B cell (primary cell): ENCODE measurements around the gene CATSPERD. TPM values are rescaled to one million over a fixed set of nuclear protein-coding genes. Genes with fewer than 3 reads are reported as not detected.

Experiments
- ATAC-seq: fragments of 200-7000 bp; cut with Tn5 transposase; one replicate; pipeline ENCODE4 v1.10.0; 2021; ENCODE audit warnings: low read depth, mild to moderate bottlenecking, moderate number of reproducible peaks, moderate library complexity
- CTCF ChIA-PET: fragments of 350-600 bp; sonication (Branson Sonifier 250); formaldehyde crosslinking; loops from one replicate; lab custom pipeline; 2021; ENCODE audit warnings: antibody characterized with exemption, inconsistent platforms; lab: Charles Lee
- POLR2A ChIA-PET: fragments of 350-600 bp; sonication (Branson Sonifier 250); formaldehyde crosslinking; loops from one replicate; lab custom pipeline; 2021; ENCODE audit warnings: antibody characterized with exemption; lab: Charles Lee
- DNase-seq: peaks from one replicate; pipeline ENCODE4 v3.0.0; 2013
- H2AFZ ChIP-seq: 2 replicates; pipeline ENCODE4 v1.6.1; 2012; ENCODE audit warnings: mild to moderate bottlenecking, low read depth, low read length; ENCODE audit not compliant: insufficient read depth, poor library complexity, severe bottlenecking
- H3K27ac ChIP-seq, 2 donors: 1 replicate in 1 of 2; 2 replicates in 1 of 2; pipeline ENCODE4 v1.5.1; 2012 to 2013; ENCODE audit warnings: low read length in 2 of 2, mild to moderate bottlenecking in 2 of 2, moderate library complexity in 1 of 2
- H3K27me3 ChIP-seq, 4 experiments: fragments of 200-600 bp in 1 of 4; sonication (generic) in 1 of 4; replicated peaks in 1 of 4; 1 replicate in 2 of 4; 2 replicates in 2 of 4; pipeline versions ENCODE4 v1.6.1 to v1.7.0; 2013 to 2016; ENCODE audit warnings: low read length in 3 of 4, mild to moderate bottlenecking in 2 of 4, mixed read lengths in 1 of 4, moderate library complexity in 1 of 4; ENCODE audit not compliant: insufficient read depth in 4 of 4, control insufficient read depth in 3 of 4; ENCODE audit errors: control extremely low read depth in 1 of 4
- H3K36me3 ChIP-seq, 2 experiments: replicated peaks in 1 of 2; 1 replicate in 1 of 2; 2 replicates in 1 of 2; pipeline versions ENCODE4 v1.6.1 to v1.7.1; 2013; ENCODE audit warnings: low read length in 1 of 2; ENCODE audit not compliant: insufficient read depth in 2 of 2, control insufficient read depth in 1 of 2; ENCODE audit errors: control extremely low read depth in 1 of 2, extremely low read depth in 1 of 2
- H3K4me1 ChIP-seq, 2 donors: fragments of 200-600 bp in 1 of 2; sonication (generic) in 1 of 2; 1 replicate in 1 of 2; 2 replicates in 1 of 2; pipeline versions ENCODE4 v1.5.1 to v1.6.1; 2013 to 2017; ENCODE audit warnings: low read length in 2 of 2; ENCODE audit not compliant: control insufficient read depth in 2 of 2, insufficient read depth in 2 of 2
- H3K4me2 ChIP-seq: replicated peaks from 2 replicates; pipeline ENCODE3; 2012; ENCODE audit warnings: mild to moderate bottlenecking, low read depth, low read length; ENCODE audit not compliant: poor library complexity, severe bottlenecking
- H3K4me3 ChIP-seq, 5 experiments: fragments of 200-600 bp in 1 of 5; sonication (generic) in 1 of 5; 1 replicate in 3 of 5; 2 replicates in 2 of 5; pipeline versions ENCODE4 v1.5.1 to v1.7.0; 2011 to 2016; ENCODE audit warnings: low read length in 4 of 5, mild to moderate bottlenecking in 4 of 5, low read depth in 2 of 5, control low read depth in 1 of 5, moderate library complexity in 1 of 5; ENCODE audit not compliant: insufficient read depth in 1 of 5; ENCODE audit errors: control extremely low read depth in 1 of 5, extremely low read depth in 1 of 5
- H3K79me2 ChIP-seq: fragments of 200-600 bp; sonication (generic); one replicate; pipeline ENCODE4 v1.6.0; 2016; ENCODE audit warnings: low read length; ENCODE audit not compliant: control insufficient read depth, insufficient read depth
- H3K9ac ChIP-seq: fragments of 200-600 bp; sonication (generic); 2 replicates; pipeline ENCODE4 v1.6.1; 2017; ENCODE audit warnings: mild to moderate bottlenecking, low read length, moderate library complexity
- H3K9me3 ChIP-seq, 3 donors: one replicate each; pipeline versions ENCODE4 v1.6.1 to v1.7.1; 2013; ENCODE audit warnings: low read length in 2 of 3; ENCODE audit not compliant: control insufficient read depth in 2 of 3, insufficient read depth in 1 of 3; ENCODE audit errors: control extremely low read depth in 1 of 3
- H4K20me1 ChIP-seq: 2 replicates; pipeline ENCODE4 v1.6.0; 2012; ENCODE audit warnings: mild to moderate bottlenecking, low read length; ENCODE audit not compliant: insufficient read depth, control insufficient read depth, poor library complexity, severe bottlenecking
- H3K27ac Mint-ChIP-seq: one replicate; pipeline ENCODE4 v1.8.0; 2021; ENCODE audit warnings: mixed read lengths
- H3K27me3 Mint-ChIP-seq: one replicate; pipeline ENCODE4 v1.8.0; 2021; ENCODE audit warnings: mixed read lengths
- H3K4me1 Mint-ChIP-seq: one replicate; pipeline ENCODE4 v1.8.0; 2021; ENCODE audit warnings: mixed read lengths
- H3K4me3 Mint-ChIP-seq: one replicate; pipeline ENCODE4 v1.8.0; 2021; ENCODE audit warnings: mixed read lengths
- H3K9me3 Mint-ChIP-seq: one replicate; pipeline ENCODE4 v1.8.0; 2022; ENCODE audit warnings: mixed read lengths; ENCODE audit not compliant: insufficient read depth
- CTCF ChIP-seq: fragments of 200-600 bp; IDR thresholded peaks from one replicate; pipeline ENCODE4 v1.8.0; 2022; ENCODE audit warnings: antibody characterized with exemption, mild to moderate bottlenecking
- EZH2 ChIP-seq: IDR thresholded peaks from 2 replicates; pipeline ENCODE4 v1.6.1; 2012; ENCODE audit warnings: borderline replicate concordance, low read depth, mild to moderate bottlenecking, moderate library complexity, low read length; ENCODE audit not compliant: insufficient read depth, poor library complexity, severe bottlenecking
- WGBS: methylation state at CpG from one replicate; pipeline ENCODE4 v1.1.5; 2013; ENCODE audit warnings: missing lambda C conversion rate; ENCODE audit not compliant: insufficient coverage; 5-methylcytosine and 5-hydroxymethylcytosine counted together
- intact Hi-C: fragments of 100-400 bp; cut with micrococcal nuclease; formaldehyde crosslinking; loops from one replicate; pipeline ENCODE4 v1.10.0; 2022
- polyA plus RNA-seq: library from polyadenylated mRNA; depleted of rRNA; stranded (reverse); fragments of >200 nt; gene quantifications from 2 replicates; pipeline ENCODE4 v1.2.3, GENCODE V29; 2012
- total RNA-seq, 2 donors: library from RNA; stranded (reverse); fragments of 120-200 nt in 1 of 2; gene quantifications; 1 replicate in 1 of 2; 2 replicates in 1 of 2; pipeline versions ENCODE4 v1.2.3 to v1.2.4, GENCODE V29; 2013 to 2022

Gene CATSPERD
- total and polyA plus RNA-seq, 2 donors (not counting 1 experiment from before 2014, with no cell fraction given) = not detected

- intact Hi-C loops = no loop called here
- peaks cover 20% of the 10 kb centered on the region for H3K27me3 Mint-ChIP-seq
- H3K4me2 ChIP-seq = no peak overlapping the region
- no peak overlapping the region for H3K27ac ChIP-seq
- POLR2A ChIA-PET = interaction anchor here (0.7 kb wide), 1 partner anchor 1871 kb away, joined by 6 read pairs; no protein-coding TSS in a partner anchor
- no peak overlapping the region for H3K27ac Mint-ChIP-seq
- CTCF ChIA-PET = no interaction called here
- H3K4me1 ChIP-seq = no peaks in the 10 kb centered on the region
- H4K20me1 ChIP-seq = no peaks in the 10 kb centered on the region
- H2AFZ ChIP-seq = no peak overlapping the region
- H3K36me3 ChIP-seq = no peaks in the 10 kb centered on the region
- H3K4me3 ChIP-seq = no peak overlapping the region
- H3K9ac ChIP-seq = no peak overlapping the region
- no peak for TF ChIP-seq CTCF
- no peak for TF ChIP-seq EZH2
- no peak overlapping the region for H3K4me3 Mint-ChIP-seq
- H3K9me3 Mint-ChIP-seq = no peaks in the 10 kb centered on the region
- H3K9me3 ChIP-seq = peaks cover 0 to 23% (median 0%) of the 10 kb centered on the region in 3 donors
- H3K79me2 ChIP-seq = no peaks in the 10 kb centered on the region
- ATAC-seq (no peak), DNase-seq (no peak)
- H3K4me1 Mint-ChIP-seq = no peaks in the 10 kb centered on the region
- H3K27me3 ChIP-seq = no peaks in the 10 kb centered on the region
- WGBS = 58% methylated on average over 6 of the region's 6 CpGs
Observed at GRCh38 chr19:5820785-5821184, 100.3 kb downstream of the CATSPERD start.

GRCh38 chr19:5821521-5822180, 101.2 kb downstream of the CATSPERD start:
- no peak overlapping the region for H3K4me2 ChIP-seq
- DNase-seq = no peak
- intact Hi-C loops = no loop called here
- H3K4me3 ChIP-seq = no peak overlapping the region
- no peak for TF ChIP-seq EZH2
- TF ChIP-seq CTCF = no peak
- Mint-ChIP-seq H3K4me1 (peaks cover 3% of the 10 kb centered on the region), H3K27me3 (peaks cover 18% of the 10 kb centered on the region), H3K4me3 (no peak overlapping the region), H3K27ac (no peak overlapping the region), H3K9me3 (no peaks in the 10 kb centered on the region)
- no peak overlapping the region for H3K27ac ChIP-seq
- ChIA-PET CTCF (no interaction called here), POLR2A (interaction anchor here (0.5 kb wide), 1 partner anchor 269 kb away, joined by 6 read pairs; no protein-coding TSS in a partner anchor)
- no peaks in the 10 kb centered on the region for H3K27me3 ChIP-seq
- H3K9me3 ChIP-seq = peaks cover 0 to 30% (median 0%) of the 10 kb centered on the region in 3 donors
- no peak for ATAC-seq
- H3K9ac ChIP-seq = no peak overlapping the region
- 79% methylated on average over 5 of the region's 8 CpGs for WGBS
- no peaks in the 10 kb centered on the region for H3K79me2 ChIP-seq
- H4K20me1 ChIP-seq = no peaks in the 10 kb centered on the region
- H3K36me3 ChIP-seq = no peaks in the 10 kb centered on the region
- H2AFZ ChIP-seq = no peak overlapping the region
- peaks cover under 1 to 3% of the 10 kb centered on the region in 2 donors for H3K4me1 ChIP-seq
